GM13977 (cell line): ENCODE measurements around the gene FOXN1.

Experiments used
- DNase-seq: peaks from one replicate; pipeline ENCODE4 v3.0.0; 2012; ENCODE audit warnings: low spot score
- in situ Hi-C: fragments of 300-500 bp; cut with MboI; formaldehyde crosslinking; loops from one replicate; pipeline ENCODE4 v1.12.0; 2022; ENCODE audit warnings: low sequenced_read_pairs, low pct_unique_long_range_greater_than_20kb, mixed read lengths, inconsistent platforms; ENCODE audit not compliant: unreplicated experiment
- TF ChIP-seq, protein P1 (sequence below): IDR thresholded peaks from 2 replicates; pipeline ENCODE4 v1.5.1; 2012; ENCODE audit warnings: mild to moderate bottlenecking, control low read depth; ENCODE audit not compliant: insufficient read depth; ENCODE audit errors: extremely low read depth, missing control alignments

Gene FOXN1

DNA sequence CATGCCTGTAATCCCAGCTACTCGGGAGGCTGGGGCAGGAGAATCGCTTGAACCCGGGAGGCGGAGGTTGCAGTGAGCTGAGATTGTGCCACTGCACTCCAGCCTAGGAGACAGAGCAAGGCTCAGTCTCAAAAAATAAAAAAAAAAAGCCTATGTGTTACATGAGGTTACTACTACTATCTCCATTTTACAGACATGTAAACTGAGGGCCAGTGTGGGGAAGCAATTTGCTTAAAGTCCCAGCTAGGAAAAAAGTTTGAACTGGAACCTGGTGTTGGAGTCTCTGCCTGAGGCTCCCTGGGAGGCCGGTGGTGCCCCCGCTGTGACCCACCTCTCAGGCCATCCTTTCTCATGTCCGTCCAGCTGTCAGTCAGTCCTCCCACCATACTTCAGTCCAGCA lies 28.2 kb upstream of the FOXN1 start:
- in situ Hi-C loops = no loop called here
- TF ChIP-seq, protein P1, sequence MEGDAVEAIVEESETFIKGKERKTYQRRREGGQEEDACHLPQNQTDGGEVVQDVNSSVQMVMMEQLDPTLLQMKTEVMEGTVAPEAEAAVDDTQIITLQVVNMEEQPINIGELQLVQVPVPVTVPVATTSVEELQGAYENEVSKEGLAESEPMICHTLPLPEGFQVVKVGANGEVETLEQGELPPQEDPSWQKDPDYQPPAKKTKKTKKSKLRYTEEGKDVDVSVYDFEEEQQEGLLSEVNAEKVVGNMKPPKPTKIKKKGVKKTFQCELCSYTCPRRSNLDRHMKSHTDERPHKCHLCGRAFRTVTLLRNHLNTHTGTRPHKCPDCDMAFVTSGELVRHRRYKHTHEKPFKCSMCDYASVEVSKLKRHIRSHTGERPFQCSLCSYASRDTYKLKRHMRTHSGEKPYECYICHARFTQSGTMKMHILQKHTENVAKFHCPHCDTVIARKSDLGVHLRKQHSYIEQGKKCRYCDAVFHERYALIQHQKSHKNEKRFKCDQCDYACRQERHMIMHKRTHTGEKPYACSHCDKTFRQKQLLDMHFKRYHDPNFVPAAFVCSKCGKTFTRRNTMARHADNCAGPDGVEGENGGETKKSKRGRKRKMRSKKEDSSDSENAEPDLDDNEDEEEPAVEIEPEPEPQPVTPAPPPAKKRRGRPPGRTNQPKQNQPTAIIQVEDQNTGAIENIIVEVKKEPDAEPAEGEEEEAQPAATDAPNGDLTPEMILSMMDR = no peak
- no peak for DNase-seq

DNA sequence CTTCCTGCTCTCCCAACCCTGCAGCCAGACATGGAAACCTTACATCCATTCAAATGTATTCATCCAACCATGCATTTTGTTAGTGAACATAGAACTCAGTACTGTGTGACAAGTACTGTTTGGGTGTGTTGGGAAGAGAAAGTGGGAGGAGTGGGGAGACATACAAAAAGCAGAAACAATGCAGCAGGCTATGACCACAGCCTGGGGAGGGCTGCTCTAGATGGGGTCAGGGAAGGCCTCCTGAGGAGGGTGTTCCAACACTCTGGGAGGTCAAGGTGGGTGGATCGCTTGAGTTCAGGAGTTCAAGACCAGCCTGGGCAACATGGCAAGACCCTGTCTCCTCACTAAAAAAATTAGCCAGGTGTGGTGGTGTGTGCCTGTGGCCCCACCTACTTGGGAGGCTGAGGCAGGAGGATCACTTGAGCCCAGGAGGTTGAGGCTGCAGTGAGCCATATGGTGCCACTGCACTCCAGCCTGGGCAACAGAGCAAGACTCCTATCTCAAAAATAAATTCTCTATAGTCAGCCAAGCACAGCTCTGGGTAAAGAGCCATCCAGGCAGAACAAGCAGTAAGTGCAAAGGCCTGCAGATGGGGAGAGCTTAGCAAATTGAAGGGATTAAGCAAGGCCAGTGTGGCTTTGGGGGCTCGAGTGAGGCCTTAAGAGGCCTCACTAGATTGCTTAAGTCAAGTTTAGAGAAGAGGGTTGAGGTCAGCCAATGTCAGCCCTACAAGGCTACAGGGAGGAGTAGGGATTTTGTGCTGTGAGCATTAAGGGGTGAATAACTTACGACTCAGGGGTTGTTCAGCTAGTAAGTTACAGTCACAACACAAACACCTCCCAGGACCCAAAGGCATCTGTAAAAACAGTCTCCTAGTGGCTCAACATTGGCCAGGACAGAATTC lies 27.2 kb upstream of the FOXN1 start:
- no peak for DNase-seq
- in situ Hi-C loops = no loop called here
- TF ChIP-seq, protein P1 = no peak

DNA sequence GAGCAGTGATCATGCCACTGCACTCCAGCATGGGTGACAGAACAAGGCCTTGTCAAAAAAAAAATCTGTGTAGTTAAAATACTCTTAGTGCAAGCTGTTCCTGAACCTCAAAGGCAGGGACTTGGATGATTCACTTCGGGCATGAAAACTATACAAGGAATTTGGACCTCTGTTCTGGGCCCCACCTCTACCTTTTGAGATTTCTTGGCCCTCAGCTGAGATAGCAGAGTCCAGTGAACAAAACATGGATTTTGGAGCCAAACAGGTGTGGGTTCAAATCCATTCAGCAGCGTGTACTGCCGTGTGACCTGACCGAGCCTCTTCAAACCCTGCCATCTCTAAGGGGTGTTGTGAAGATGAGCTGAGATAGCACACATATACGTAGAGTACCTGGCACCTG lies 25.9 kb upstream of the FOXN1 start:
- no peak for DNase-seq
- TF ChIP-seq, protein P1 = no peak
- in situ Hi-C loops = no loop called here

DNA sequence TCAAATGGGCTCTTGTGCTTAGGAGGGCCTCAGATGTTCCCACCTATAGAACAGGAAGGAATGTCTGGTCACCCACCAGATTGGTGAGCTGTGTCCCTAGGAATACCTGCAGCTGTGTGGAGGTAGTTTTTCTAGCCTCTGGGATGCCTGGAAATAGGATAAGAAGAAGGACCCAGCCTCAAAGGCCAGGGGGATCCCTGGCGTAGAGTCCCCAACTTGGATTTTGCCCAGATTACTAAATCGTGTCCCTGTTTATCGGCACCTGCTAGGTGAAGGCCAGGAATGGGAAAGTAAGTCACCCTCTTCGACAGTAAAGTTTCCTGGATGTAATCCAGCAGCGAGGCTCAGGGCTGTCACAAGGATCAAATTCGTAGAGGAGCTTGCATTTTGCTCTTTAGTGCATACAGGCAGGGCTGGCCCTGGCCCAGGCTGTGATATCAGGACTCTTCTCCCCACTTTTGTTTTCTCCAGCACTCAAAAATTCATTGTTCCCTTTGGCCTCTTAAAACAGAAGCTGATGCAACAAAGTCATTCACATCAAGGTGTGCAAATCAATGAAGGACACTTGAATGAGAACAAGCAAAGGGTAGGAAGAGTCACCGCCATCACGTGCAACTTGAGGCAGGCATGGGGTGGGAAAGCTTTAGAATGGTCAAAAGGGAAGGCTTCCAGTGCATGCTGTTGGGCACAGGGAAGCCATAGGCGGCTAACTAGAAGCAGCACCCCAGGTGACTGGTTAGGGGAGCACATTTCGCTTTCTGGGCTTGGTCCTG lies 25.2 kb upstream of the FOXN1 start:
- DNase-seq = no peak
- in situ Hi-C loops = no loop called here
- TF ChIP-seq, protein P1 = no peak

DNA sequence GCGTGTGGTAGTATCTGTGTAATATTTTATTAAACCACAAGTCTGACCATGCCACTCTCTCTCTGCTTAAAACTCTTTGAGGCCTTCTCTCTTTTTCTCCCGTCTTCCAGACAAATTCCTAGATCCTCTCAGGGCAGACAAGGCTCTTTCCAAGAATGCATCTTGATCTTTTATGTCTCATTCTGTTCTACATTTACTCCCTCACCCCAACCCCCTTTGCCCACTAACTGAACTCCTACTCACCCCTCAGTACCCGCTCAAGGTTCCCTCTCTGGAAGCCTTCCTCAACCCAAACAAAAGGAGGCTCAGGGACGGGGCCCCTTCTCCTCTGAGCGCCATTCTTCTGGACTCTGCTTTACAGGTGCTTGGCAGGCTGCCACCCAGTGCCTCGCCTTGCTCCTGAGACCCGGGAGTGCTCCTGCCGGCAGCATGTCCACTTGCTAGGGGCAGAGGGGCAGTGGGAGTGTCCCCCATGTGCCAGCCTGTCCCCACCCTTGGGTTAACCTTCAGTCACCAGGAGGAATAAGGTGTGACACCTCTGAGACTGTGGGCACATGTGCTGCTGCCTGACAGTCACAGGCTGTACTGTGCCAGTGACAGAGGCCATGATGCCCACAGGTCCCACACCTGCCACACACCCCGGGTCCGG lies 23.5 kb upstream of the FOXN1 start:
- no peak for DNase-seq
- in situ Hi-C loops = no loop called here
- TF ChIP-seq, protein P1 = no peak

DNA sequence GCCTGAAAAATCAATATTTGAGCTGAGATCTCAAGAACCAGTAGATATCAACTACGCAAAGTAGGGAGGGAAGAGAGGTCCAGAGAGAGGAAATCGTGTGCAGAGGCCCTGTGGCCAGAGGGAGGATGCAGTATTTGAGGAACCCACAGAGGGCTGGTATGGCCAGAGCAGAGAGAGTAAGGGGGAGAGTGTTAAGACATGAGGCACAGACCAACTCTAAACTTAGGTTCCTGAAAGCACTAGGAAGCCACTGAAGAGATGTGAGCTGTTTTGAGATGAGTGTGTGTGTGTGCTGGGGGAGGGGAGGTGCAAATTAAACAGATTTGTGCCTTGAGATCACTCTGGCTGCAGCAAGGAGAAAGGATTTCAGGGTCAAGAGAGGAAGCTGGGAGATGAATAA lies 21.9 kb upstream of the FOXN1 start:
- in situ Hi-C loops = no loop called here
- peak; percentile 75 for DNase-seq
- TF ChIP-seq, protein P1 = no peak
